ENCODE measurements around the gene ZG16.

DNA sequence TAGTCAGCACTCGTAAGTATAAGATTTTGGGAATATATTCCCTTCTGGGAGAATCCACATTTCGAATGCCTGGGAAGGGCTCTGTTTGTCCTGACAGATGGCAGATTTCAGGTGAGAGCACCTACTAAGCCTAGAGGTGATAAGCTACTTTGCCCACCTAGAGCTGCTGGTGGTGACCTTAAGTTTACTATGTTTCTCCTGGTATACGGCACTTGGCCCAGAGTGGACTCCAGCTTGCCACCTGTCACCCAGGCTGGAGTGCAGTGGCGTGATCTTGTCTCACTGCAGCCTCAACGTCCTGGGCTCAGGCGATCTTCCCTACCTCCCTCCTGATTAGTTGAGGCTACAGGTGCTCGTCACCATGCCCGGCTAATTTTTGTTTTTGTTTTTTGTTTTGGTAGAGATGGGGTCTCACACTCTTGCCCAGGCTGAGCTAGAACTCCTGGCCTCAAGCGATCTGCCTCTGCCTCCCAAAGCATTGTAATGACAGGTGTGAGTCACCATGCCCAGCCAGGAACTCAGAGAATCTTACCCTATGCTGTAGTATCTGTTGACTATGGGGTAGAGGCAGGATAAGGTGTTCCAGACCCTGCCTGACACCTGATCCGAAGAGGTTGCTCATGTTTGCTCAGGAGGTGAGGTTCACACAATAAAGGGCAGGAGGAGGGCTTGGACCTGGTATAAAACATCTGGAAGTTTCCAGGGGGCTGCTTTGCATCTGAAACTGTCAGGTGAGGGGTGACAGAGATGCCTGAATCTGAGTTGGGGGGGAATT lies at the start of gene ZG16:
- TF ChIP-seq, protein P1, sequence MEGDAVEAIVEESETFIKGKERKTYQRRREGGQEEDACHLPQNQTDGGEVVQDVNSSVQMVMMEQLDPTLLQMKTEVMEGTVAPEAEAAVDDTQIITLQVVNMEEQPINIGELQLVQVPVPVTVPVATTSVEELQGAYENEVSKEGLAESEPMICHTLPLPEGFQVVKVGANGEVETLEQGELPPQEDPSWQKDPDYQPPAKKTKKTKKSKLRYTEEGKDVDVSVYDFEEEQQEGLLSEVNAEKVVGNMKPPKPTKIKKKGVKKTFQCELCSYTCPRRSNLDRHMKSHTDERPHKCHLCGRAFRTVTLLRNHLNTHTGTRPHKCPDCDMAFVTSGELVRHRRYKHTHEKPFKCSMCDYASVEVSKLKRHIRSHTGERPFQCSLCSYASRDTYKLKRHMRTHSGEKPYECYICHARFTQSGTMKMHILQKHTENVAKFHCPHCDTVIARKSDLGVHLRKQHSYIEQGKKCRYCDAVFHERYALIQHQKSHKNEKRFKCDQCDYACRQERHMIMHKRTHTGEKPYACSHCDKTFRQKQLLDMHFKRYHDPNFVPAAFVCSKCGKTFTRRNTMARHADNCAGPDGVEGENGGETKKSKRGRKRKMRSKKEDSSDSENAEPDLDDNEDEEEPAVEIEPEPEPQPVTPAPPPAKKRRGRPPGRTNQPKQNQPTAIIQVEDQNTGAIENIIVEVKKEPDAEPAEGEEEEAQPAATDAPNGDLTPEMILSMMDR (IDR thresholded peaks at IDR 0.05; ENCODE audit: low read length) = no peak
- no peak for TF ChIP-seq EZH2 (optimal IDR thresholded peaks at IDR 0.05; ENCODE audit: low read depth, low read length)

Measured in MM.1S (cell line).